H9 (cell line): ENCODE data around the gene CIDEC. TPM values are rescaled to one million over a fixed set of nuclear protein-coding genes. Genes with fewer than 3 reads are reported as not detected.

Experiments
- DNase-seq: peaks from one replicate; pipeline ENCODE4 v3.0.0-alpha.2; 2017
- H2AFZ ChIP-seq: one replicate; pipeline ENCODE4 v1.6.1; 2013; ENCODE audit warnings: mild to moderate bottlenecking, low read length, control low read depth, moderate library complexity
- H2AK5ac ChIP-seq: 2 replicates; pipeline ENCODE4 v1.6.1; 2013; ENCODE audit warnings: low read length, control low read depth, mixed read lengths; ENCODE audit not compliant: insufficient read length
- H2BK120ac ChIP-seq: one replicate; pipeline ENCODE4 v1.6.1; 2013; ENCODE audit warnings: low read depth, mild to moderate bottlenecking, low read length, control low read depth, inconsistent platforms; ENCODE audit not compliant: poor library complexity, severe bottlenecking
- H2BK12ac ChIP-seq: 2 replicates; pipeline ENCODE4 v1.6.1; 2013; ENCODE audit warnings: low read length, control low read depth, mixed read lengths, low read depth; ENCODE audit not compliant: insufficient read length
- H2BK15ac ChIP-seq: 2 replicates; pipeline ENCODE4 v1.6.1; 2013; ENCODE audit warnings: low read depth, low read length, control low read depth
- H2BK20ac ChIP-seq: one replicate; pipeline ENCODE4 v1.6.1; 2013; ENCODE audit warnings: low read depth, mild to moderate bottlenecking, low read length, control low read depth, inconsistent platforms; ENCODE audit not compliant: poor library complexity, severe bottlenecking
- H2BK5ac ChIP-seq: 2 replicates; pipeline ENCODE4 v1.6.1; 2013; ENCODE audit warnings: low read length, control low read depth, mixed read lengths; ENCODE audit not compliant: insufficient read length
- H3K14ac ChIP-seq: 2 replicates; pipeline ENCODE4 v1.6.1; 2013; ENCODE audit warnings: low read length, control low read depth; ENCODE audit not compliant: insufficient read depth
- H3K18ac ChIP-seq: 2 replicates; pipeline ENCODE4 v1.6.1; 2013; ENCODE audit warnings: low read depth, mild to moderate bottlenecking, mixed read lengths, low read length, control low read depth; ENCODE audit not compliant: insufficient read length
- H3K23ac ChIP-seq: 2 replicates; pipeline ENCODE4 v1.6.1; 2013; ENCODE audit warnings: low read length, control low read depth, mixed read lengths, low read depth; ENCODE audit not compliant: insufficient read length
- H3K23me2 ChIP-seq: 2 replicates; pipeline ENCODE4 v1.6.1; 2013; ENCODE audit warnings: low read depth, mild to moderate bottlenecking, mixed read lengths, low read length, control low read depth; ENCODE audit not compliant: insufficient read length, poor library complexity, severe bottlenecking
- H3K27ac ChIP-seq: 2 replicates; pipeline ENCODE4 v1.5.1; 2013; ENCODE audit warnings: low read length, control low read depth, mixed read lengths, low read depth; ENCODE audit not compliant: insufficient read length
- H3K27me3 ChIP-seq: 2 replicates; pipeline ENCODE4 v1.6.1; 2013; ENCODE audit warnings: low read length, control low read depth, inconsistent platforms; ENCODE audit not compliant: insufficient read depth
- H3K4ac ChIP-seq: 2 replicates; pipeline ENCODE4 v1.6.1; 2013; ENCODE audit warnings: low read depth, mild to moderate bottlenecking, control low read depth, inconsistent platforms, low read length, moderate library complexity
- H3K4me1 ChIP-seq: 2 replicates; pipeline ENCODE4 v1.6.1; 2013; ENCODE audit warnings: low read length, control low read depth, inconsistent platforms; ENCODE audit not compliant: insufficient read depth
- H3K4me2 ChIP-seq: 2 replicates; pipeline ENCODE4 v1.6.1; 2013; ENCODE audit warnings: low read length, control low read depth, mixed read lengths; ENCODE audit not compliant: insufficient read length, insufficient read depth
- H3K56ac ChIP-seq: 2 replicates; pipeline ENCODE4 v1.6.1; 2013; ENCODE audit warnings: low read depth, mild to moderate bottlenecking, mixed read lengths, low read length, control low read depth; ENCODE audit not compliant: insufficient read length
- H3K79me1 ChIP-seq: 2 replicates; pipeline ENCODE4 v1.6.1; 2013; ENCODE audit warnings: low read depth, mild to moderate bottlenecking, moderate library complexity, low read length, control low read depth, inconsistent platforms; ENCODE audit not compliant: insufficient read depth, poor library complexity, severe bottlenecking
- H3K79me2 ChIP-seq: 2 replicates; pipeline ENCODE4 v1.6.1; 2013; ENCODE audit warnings: low read length, control low read depth, inconsistent platforms; ENCODE audit not compliant: insufficient read depth
- H3K9ac ChIP-seq: 2 replicates; pipeline ENCODE4 v1.6.1; 2013; ENCODE audit warnings: low read length, control low read depth, mixed read lengths; ENCODE audit not compliant: insufficient read length; ENCODE audit errors: extremely low read depth
- H3K9me3 ChIP-seq: one replicate; pipeline ENCODE4 v1.6.1; 2013; ENCODE audit warnings: low read depth, low read length, inconsistent platforms; ENCODE audit not compliant: control insufficient read depth
- H3T11ph ChIP-seq: one replicate; pipeline ENCODE4 v1.6.1; 2013; ENCODE audit warnings: mild to moderate bottlenecking, low read length, control low read depth, inconsistent platforms
- H4K20me1 ChIP-seq: one replicate; pipeline ENCODE4 v1.6.1; 2013; ENCODE audit not compliant: control insufficient read depth, insufficient read length, insufficient read depth
- H4K5ac ChIP-seq: 2 replicates; pipeline ENCODE4 v1.6.1; 2013; ENCODE audit warnings: low read depth, mild to moderate bottlenecking, mixed read lengths, low read length, control low read depth; ENCODE audit not compliant: insufficient read length
- H4K8ac ChIP-seq: replicated peaks from 2 replicates; pipeline ENCODE4 v1.6.1; 2013; ENCODE audit warnings: low read length, control low read depth, mixed read lengths, low read depth; ENCODE audit not compliant: insufficient read length
- H4K91ac ChIP-seq: 2 replicates; pipeline ENCODE4 v1.6.1; 2013; ENCODE audit warnings: low read depth, mild to moderate bottlenecking, moderate library complexity, mixed read lengths, low read length, control low read depth; ENCODE audit not compliant: insufficient read length
- H3K27ac Mint-ChIP-seq, 3 experiments: 2 replicates in 2 of 3; 3 replicates in 1 of 3; pipeline ENCODE4 v1.8.0; 2020 to 2021; ENCODE audit warnings: mixed read lengths in 3 of 3, mild to moderate bottlenecking in 1 of 3, moderate library complexity in 1 of 3
- H3K27me3 Mint-ChIP-seq: 2 replicates; pipeline ENCODE4 v1.8.0; 2021; ENCODE audit warnings: low read depth, mild to moderate bottlenecking, moderate library complexity, mixed read lengths
- H3K36me3 Mint-ChIP-seq, 3 experiments: 2 replicates in 2 of 3; 3 replicates in 1 of 3; pipeline ENCODE4 v1.8.0; 2020 to 2021; ENCODE audit warnings: low read depth in 3 of 3, mixed read lengths in 3 of 3; ENCODE audit not compliant: insufficient read depth in 1 of 3
- H3K4me1 Mint-ChIP-seq, 2 experiments: 2 replicates each; pipeline ENCODE4 v1.8.0; 2020; ENCODE audit warnings: mixed read lengths in 2 of 2
- H3K4me3 Mint-ChIP-seq, 2 experiments: 2 replicates in 1 of 2; 3 replicates in 1 of 2; pipeline ENCODE4 v1.8.0; 2020 to 2021; ENCODE audit warnings: mild to moderate bottlenecking in 2 of 2, mixed read lengths in 2 of 2, moderate library complexity in 1 of 2
- H3K9me3 Mint-ChIP-seq, 2 experiments: 2 replicates in 1 of 2; 3 replicates in 1 of 2; pipeline ENCODE4 v1.8.0; 2020; ENCODE audit warnings: mild to moderate bottlenecking in 2 of 2, mixed read lengths in 2 of 2, moderate library complexity in 1 of 2
- CTCF ChIP-seq: fragments of 200-600 bp; sonication (generic); conservative IDR thresholded peaks from 3 replicates; pipeline ENCODE4 v1.8.0; 2021; ENCODE audit warnings: antibody characterized with exemption, mild to moderate bottlenecking
- WGBS: extraction: QIAGEN DNeasy Blood & Tissue Kit; methylation state at CpG from one replicate; pipeline ENCODE4 v1.1.7; 2013; ENCODE audit warnings: missing lambda C conversion rate, low lambda C conversion rate, mixed read lengths; ENCODE audit not compliant: insufficient read length; ENCODE audit errors: extremely low coverage; 5-methylcytosine and 5-hydroxymethylcytosine counted together
- total RNA-seq: library from RNA; stranded (reverse); gene quantifications from 2 replicates; pipeline ENCODE4 v1.2.1, GENCODE V29; 2021

Gene CIDEC
- total RNA-seq, 1 experiment from 2014 or later, result not detected

GRCh38 chr3:9903904-9904303 lies 23.9 kb upstream of the CIDEC start:
- DNase-seq, result no peak
- no peak overlapping the region for H2BK5ac ChIP-seq
- H3K36me3 Mint-ChIP-seq, result no peaks in the 10 kb centered on the region
- no peak overlapping the region for H3K23ac ChIP-seq
- H3K56ac ChIP-seq, result no peak overlapping the region
- H3K27me3 Mint-ChIP-seq, result no peaks in the 10 kb centered on the region
- no peak overlapping the region for H2BK12ac ChIP-seq
- H2BK20ac ChIP-seq, result no peak overlapping the region
- H4K91ac ChIP-seq, result no peak overlapping the region
- WGBS, result no CpG with 5 or more reads among the region's 4 CpGs
- TF ChIP-seq CTCF, result no peak
- H3K14ac ChIP-seq, result no peak overlapping the region
- H3K27ac Mint-ChIP-seq, result no peak overlapping the region
- H3K27me3 ChIP-seq, result no peaks in the 10 kb centered on the region
- H3T11ph ChIP-seq, result no peak overlapping the region
- H3K4me1 ChIP-seq, result no peaks in the 10 kb centered on the region; the same call in 1 of the 2 replicates
- H3K9me3 Mint-ChIP-seq, result no peaks in the 10 kb centered on the region
- H3K18ac ChIP-seq, result no peak overlapping the region
- H2AK5ac ChIP-seq, result no peak overlapping the region
- no peak overlapping the region for H2BK120ac ChIP-seq
- H4K20me1 ChIP-seq, result no peaks in the 10 kb centered on the region
- no peak overlapping the region for H3K9ac ChIP-seq
- no peak overlapping the region for H3K4me2 ChIP-seq
- H3K4me1 Mint-ChIP-seq, result peaks cover 15 to 22% of the 10 kb centered on the region in 2 experiments
- no peak overlapping the region for H4K5ac ChIP-seq
- H3K79me2 ChIP-seq, result no peaks in the 10 kb centered on the region
- H4K8ac ChIP-seq, result no peak overlapping the region
- no peaks in the 10 kb centered on the region for H3K79me1 ChIP-seq
- H2BK15ac ChIP-seq, result no peak overlapping the region
- H3K23me2 ChIP-seq, result no peaks in the 10 kb centered on the region
- no peak overlapping the region for H3K27ac ChIP-seq
- H2AFZ ChIP-seq, result no peak overlapping the region
- no peak overlapping the region for H3K4me3 Mint-ChIP-seq
- no peak overlapping the region for H3K4ac ChIP-seq
- no peaks in the 10 kb centered on the region for H3K9me3 ChIP-seq
